HG03571 (cell line): ENCODE results near the gene TRIM29.
"Not testable (repeated sequence)": the region's sequence is repeated elsewhere in the genome, so short reads cannot be mapped to it uniquely, and the experiment has no call there.

Experiments used
- ATAC-seq: cut with Tn5 transposase; IDR thresholded peaks from one replicate; pipeline ENCODE4 v1.9.1; 2021; ENCODE audit not compliant: unreplicated experiment

TRIM29 gene

GRCh38 chr11:120137611-120138521 is at the start of gene TRIM29:
Gene TRIM29, minus strand, starts transcription at chr11:120138113. Its CDS starts 82 bp downstream, at chr11:120138031.
- ATAC-seq = no peak

GRCh38 chr11:120186774-120187591 is 49.1 kb upstream of the TRIM29 start:
- no peak for ATAC-seq

- no peak for ATAC-seq
Measured at GRCh38 chr11:120186456-120186773, 48.5 kb upstream of the TRIM29 start.

GRCh38 chr11:120185706-120186455 is 48.0 kb upstream of the TRIM29 start:
- ATAC-seq = no peak

- ATAC-seq = no peak
Measured at GRCh38 chr11:120184946-120185705, 47.2 kb upstream of the TRIM29 start.

- ATAC-seq = no peak
Measured at GRCh38 chr11:120184371-120184945, 46.5 kb upstream of the TRIM29 start.

GRCh38 chr11:120183701-120184141 is 45.8 kb upstream of the TRIM29 start:
- no peak for ATAC-seq

- no peak for ATAC-seq
Measured at GRCh38 chr11:120182790-120183491, 45.0 kb upstream of the TRIM29 start.

- no peak for ATAC-seq
Measured at GRCh38 chr11:120182372-120182771, 44.5 kb upstream of the TRIM29 start.

GRCh38 chr11:120181376-120181975 is 43.6 kb upstream of the TRIM29 start:
- ATAC-seq = no peak

GRCh38 chr11:120180551-120181232 is 42.8 kb upstream of the TRIM29 start:
- ATAC-seq = no peak

- not testable (repeated sequence) for ATAC-seq
Measured at GRCh38 chr11:120180063-120180462, 42.1 kb upstream of the TRIM29 start.

- no peak for ATAC-seq
Measured at GRCh38 chr11:120179057-120179672, 41.3 kb upstream of the TRIM29 start.

GRCh38 chr11:120178561-120179056 is 40.7 kb upstream of the TRIM29 start:
- ATAC-seq = no peak

- no peak for ATAC-seq
Measured at GRCh38 chr11:120174866-120175265, 37.0 kb upstream of the TRIM29 start.

- ATAC-seq = no peak
Measured at GRCh38 chr11:120173807-120174206, 35.9 kb upstream of the TRIM29 start.

GRCh38 chr11:120173019-120173705 is 35.2 kb upstream of the TRIM29 start:
- ATAC-seq = no peak
